Kidney epithelial cell (primary cell): ENCODE data around the gene ABHD15. TPM values are rescaled to one million over a fixed set of nuclear protein-coding genes. Genes with fewer than 3 reads are reported as not detected.

ENCODE experiments used
- DNase-seq: peaks from one replicate; pipeline ENCODE4 v3.0.0-alpha.2; 2010; ENCODE audit warnings: low read depth
- H3K27me3 ChIP-seq: 2 replicates; pipeline ENCODE4 v1.6.0; 2011; ENCODE audit warnings: low read length; ENCODE audit not compliant: control insufficient read depth, insufficient read depth
- H3K36me3 ChIP-seq: 2 replicates; pipeline ENCODE4 v1.5.1; 2011; ENCODE audit warnings: low read length; ENCODE audit not compliant: control insufficient read depth, insufficient read depth
- H3K4me3 ChIP-seq: 2 replicates; pipeline ENCODE4 v1.5.1; 2011; ENCODE audit warnings: low read depth, mild to moderate bottlenecking, control low read depth, low read length
- CTCF ChIP-seq: IDR thresholded peaks from 2 replicates; pipeline ENCODE4 v1.5.1; 2011; ENCODE audit warnings: mild to moderate bottlenecking, moderate library complexity, low read length, control low read depth, inconsistent platforms; ENCODE audit not compliant: insufficient read depth, poor library complexity, severe bottlenecking
- total RNA-seq: library from RNA; depleted of rRNA; stranded (reverse); fragments of >200 nt; gene quantifications from 2 replicates; pipeline ENCODE4 v1.2.3, GENCODE V29; 2015

The ABHD15 gene
- total RNA-seq, 1 donor from 2014 or later = 8.3 TPM

GRCh38 chr17:29613352-29613837 lies 46.6 kb upstream of the ABHD15 start:
- no peak for DNase-seq
- H3K36me3 ChIP-seq = no peaks in the 10 kb centered on the region
- TF ChIP-seq CTCF = peak; percentile 56
- peak overlapping the region; percentile 1 for H3K4me3 ChIP-seq
- H3K27me3 ChIP-seq = peaks cover 20% of the 10 kb centered on the region

DNA sequence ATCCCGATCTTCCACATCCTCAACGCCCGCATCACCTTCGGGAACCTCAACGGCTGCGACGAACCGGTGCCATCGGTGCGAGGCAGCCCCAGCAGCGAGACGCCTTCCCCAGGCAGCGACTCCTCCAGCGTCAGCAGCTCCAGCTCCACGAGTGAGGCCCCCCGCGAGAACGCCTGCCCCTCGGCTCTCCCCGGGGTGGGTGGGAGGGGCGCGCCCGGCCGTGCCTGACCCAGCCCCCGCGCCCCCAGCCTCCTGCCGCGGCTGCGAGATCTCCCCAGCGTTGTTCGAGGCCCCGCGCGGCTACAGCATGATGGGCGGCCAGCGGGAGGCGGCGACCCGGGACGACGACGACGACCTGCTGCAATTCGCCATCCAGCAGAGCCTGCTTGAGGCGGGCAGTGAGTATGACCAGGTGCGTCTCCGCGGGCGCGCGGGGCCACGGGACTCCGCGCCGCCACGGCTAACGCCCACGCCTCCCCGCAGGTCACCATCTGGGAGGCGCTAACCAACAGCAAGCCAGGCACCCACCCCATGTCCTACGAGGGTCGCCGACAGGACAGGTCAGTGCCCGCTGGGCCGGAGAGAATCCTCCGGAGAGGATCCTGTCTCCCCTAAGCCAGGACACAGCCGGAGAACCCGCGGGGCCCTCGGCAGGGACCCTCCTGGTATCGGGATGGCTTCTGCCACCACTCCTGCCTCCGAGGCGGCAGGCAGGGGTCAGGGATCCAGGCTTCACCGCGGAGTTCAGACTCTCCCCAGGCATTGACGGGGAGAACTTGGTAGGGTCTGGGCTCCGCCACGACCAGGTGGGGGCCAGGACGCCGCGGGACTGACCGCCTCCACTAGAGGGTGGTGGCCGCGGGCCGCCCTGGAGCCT lies 45.8 kb upstream of the ABHD15 start:
- H3K4me3 ChIP-seq = peak overlapping the region; percentile 1
- no peak for TF ChIP-seq CTCF
- H3K36me3 ChIP-seq = no peaks in the 10 kb centered on the region
- H3K27me3 ChIP-seq = peaks cover 18% of the 10 kb centered on the region
- no peak for DNase-seq

DNA sequence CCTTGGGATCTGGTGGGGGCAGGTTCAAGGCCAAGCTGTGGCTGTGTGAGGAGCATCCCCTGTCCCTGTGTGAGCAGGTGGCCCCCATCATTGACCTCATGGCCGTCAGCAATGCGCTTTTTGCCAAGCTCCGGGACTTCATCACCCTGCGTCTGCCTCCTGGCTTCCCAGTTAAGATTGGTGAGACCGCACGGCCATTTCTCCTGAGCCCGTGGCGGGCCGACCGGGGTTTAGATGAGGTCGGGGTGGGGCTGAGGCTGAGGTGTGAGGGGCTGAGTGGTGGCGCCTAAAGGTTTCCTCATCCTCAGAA lies 45.2 kb upstream of the ABHD15 start:
- H3K4me3 ChIP-seq = no peak overlapping the region
- no peak for DNase-seq
- no peaks in the 10 kb centered on the region for H3K36me3 ChIP-seq
- peaks cover 15% of the 10 kb centered on the region for H3K27me3 ChIP-seq
- TF ChIP-seq CTCF = no peak

GRCh38 chr17:29611351-29612093 lies 44.7 kb upstream of the ABHD15 start:
- TF ChIP-seq CTCF = no peak
- Histone ChIP-seq H3K27me3 (peaks cover 10% of the 10 kb centered on the region), H3K4me3 (no peak overlapping the region), H3K36me3 (no peaks in the 10 kb centered on the region)
- no peak for DNase-seq

- TF ChIP-seq CTCF = no peak
Measured at GRCh38 chr17:29610395-29610794, 43.6 kb upstream of the ABHD15 start.

DNA sequence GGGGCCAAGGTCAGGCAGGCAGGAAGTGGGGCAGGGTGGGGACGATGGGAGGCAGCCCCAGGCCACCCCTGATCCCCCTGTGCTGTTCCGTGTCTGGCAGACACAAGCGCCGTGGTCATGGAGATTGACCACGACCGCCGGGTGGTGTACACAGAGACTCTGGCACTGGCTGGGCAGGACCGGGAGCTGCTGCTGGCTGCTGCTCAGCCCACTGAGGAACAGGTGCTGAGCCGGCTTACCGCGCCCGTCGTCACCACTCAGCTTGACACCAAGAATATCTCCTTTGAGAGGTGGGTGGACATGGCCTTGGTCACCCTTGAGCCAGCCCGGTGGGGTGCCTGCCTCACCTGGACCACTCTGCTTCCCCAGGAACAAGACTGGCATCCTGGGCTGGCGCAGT lies 42.1 kb upstream of the ABHD15 start:
- no peak for TF ChIP-seq CTCF
- H3K36me3 ChIP-seq = no peaks in the 10 kb centered on the region
- H3K27me3 ChIP-seq = peaks cover 6% of the 10 kb centered on the region
- no peak for DNase-seq
- no peak overlapping the region for H3K4me3 ChIP-seq

More at GRCh38 chr17:29610395-29610794, 43.6 kb upstream of the ABHD15 start:
- H3K36me3 ChIP-seq = no peaks in the 10 kb centered on the region
- H3K27me3 ChIP-seq = peaks cover 6% of the 10 kb centered on the region
- H3K4me3 ChIP-seq = no peak overlapping the region
- DNase-seq = no peak
